A549 (cell line): ENCODE measurements around the gene TTC12. TPM values are rescaled to one million over a fixed set of nuclear protein-coding genes. Genes with fewer than 3 reads are reported as not detected.

Experiments
- ATAC-seq, 2 experiments: fragments of 200-7000 bp in 1 of 2; fragments of >200 bp in 1 of 2; cut with Nextera tagmentation in 1 of 2; cut with Tn5 transposase in 1 of 2; 3 replicates each; pipeline versions ENCODE4 v1.8.0 to v1.9.1; 2018 to 2020; ENCODE audit warnings: mild to moderate bottlenecking in 1 of 2, moderate library complexity in 1 of 2
- CTCF ChIA-PET: fragments of 300-600 bp; sonication (Branson Sonifier 250); formaldehyde crosslinking; extraction: SDS; loops from one replicate; lab custom pipeline; 2021; ENCODE audit warnings: antibody characterized with exemption, inconsistent platforms; lab: Yijun Ruan, JAX
- POLR2A ChIA-PET: fragments of 350-600 bp; formaldehyde crosslinking; extraction: SDS; loops from one replicate; lab custom pipeline; 2021; ENCODE audit warnings: antibody characterized with exemption, inconsistent platforms; lab: Yijun Ruan, JAX
- DNase-seq, 2 experiments: peaks; one replicate each; pipeline versions ENCODE4 v3.0.0 to v3.0.0-alpha.2; 2011 to 2016; ENCODE audit warnings: low read depth in 1 of 2, low spot score in 1 of 2
- FAIRE-seq: peaks from 2 replicates; lab custom pipeline; 2011; peaks lifted over from hg19 to GRCh38; lab: Jason Lieb, UNC
- H3K27ac ChIP-seq, 2 experiments: fragments of >200 bp; sonication (Bioruptor Twin); formaldehyde crosslinking; 3 replicates each; pipeline ENCODE4 v1.5.1; 2016 to 2017
- H3K4me1 ChIP-seq: fragments of >200 bp; sonication (Bioruptor Twin); formaldehyde crosslinking; 3 replicates; pipeline ENCODE4 v1.6.1; 2016
- H3K4me2 ChIP-seq: fragments of >200 bp; sonication (Bioruptor Twin); formaldehyde crosslinking; 3 replicates; pipeline ENCODE4 v1.6.1; 2016
- H3K4me3 ChIP-seq: fragments of >200 bp; sonication (Bioruptor Twin); formaldehyde crosslinking; 3 replicates; pipeline ENCODE4 v1.5.1; 2016
- H3K9me3 ChIP-seq: fragments of >200 bp; sonication (Bioruptor Twin); formaldehyde crosslinking; 3 replicates; pipeline ENCODE4 v1.6.1; 2016
- CBX2 ChIP-seq: fragments of 200-600 bp; sonication (generic); IDR thresholded peaks from 2 replicates; pipeline ENCODE4 v1.6.1; 2016; ENCODE audit warnings: low read depth, mild to moderate bottlenecking, borderline replicate concordance
- CHD2 ChIP-seq: fragments of 150-350 bp; IDR thresholded peaks from 2 replicates; pipeline ENCODE4 v1.6.1; 2014; ENCODE audit warnings: low read length; ENCODE audit not compliant: partially characterized antibody
- FOSB ChIP-seq: fragments of 250-450 bp; sonication (Bioruptor Pico); IDR thresholded peaks from 2 replicates; pipeline ENCODE4 v1.5.0; 2020; ENCODE audit warnings: mild to moderate bottlenecking, moderate library complexity
- FOXS1 ChIP-seq: fragments of 250-450 bp; sonication (Bioruptor Pico); IDR thresholded peaks from 2 replicates; pipeline ENCODE4 v1.5.0; 2020; ENCODE audit warnings: mild to moderate bottlenecking, moderate library complexity
- HDAC2 ChIP-seq: fragments of 200-600 bp; sonication (generic); IDR thresholded peaks from 2 replicates; pipeline ENCODE4 v1.6.1; 2016
- JUN ChIP-seq, 2 experiments: fragments of >200 bp; sonication (Bioruptor Twin); formaldehyde crosslinking; IDR thresholded peaks; 2 replicates in 1 of 2; 3 replicates in 1 of 2; pipeline ENCODE4 v1.6.1; 2016 to 2017
- KDM1A ChIP-seq: fragments of 200-600 bp; sonication (generic); IDR thresholded peaks from 2 replicates; pipeline ENCODE4 v1.6.1; 2016; ENCODE audit warnings: low read depth, mild to moderate bottlenecking
- MAZ ChIP-seq: fragments of 150-350 bp; IDR thresholded peaks from 2 replicates; pipeline ENCODE4 v1.6.1; 2014; ENCODE audit warnings: antibody characterized with exemption, low read depth, low read length, borderline replicate concordance
- NFE2L2 ChIP-seq: fragments of 150-350 bp; conservative IDR thresholded peaks from 2 replicates; pipeline ENCODE4 v1.6.1; 2014; ENCODE audit warnings: low read length
- POLR2AphosphoS2 ChIP-seq: conservative IDR thresholded peaks from 2 replicates; pipeline ENCODE4 v1.6.1; 2012; ENCODE audit warnings: low read length, improper control_type of control experiment, inconsistent platforms
- RAD21 ChIP-seq, 2 experiments: fragments of >200 bp in 1 of 2; sonication (Bioruptor Twin) in 1 of 2; formaldehyde crosslinking in 1 of 2; IDR thresholded peaks in 1 of 2; conservative IDR thresholded peaks in 1 of 2; 2 replicates in 1 of 2; 3 replicates in 1 of 2; pipeline ENCODE4 v1.6.1; 2012 to 2018; ENCODE audit warnings: inconsistent platforms in 1 of 2
- RARB ChIP-seq: fragments of 250-450 bp; sonication (Bioruptor Pico); IDR thresholded peaks from 2 replicates; pipeline ENCODE4 v1.8.0; 2021; ENCODE audit warnings: mild to moderate bottlenecking, moderate library complexity
- RNF2 ChIP-seq: fragments of 200-600 bp; sonication (generic); IDR thresholded peaks from 2 replicates; pipeline ENCODE4 v1.6.1; 2016; ENCODE audit warnings: low read depth, mild to moderate bottlenecking, antibody characterized with exemption, moderate library complexity, borderline replicate concordance
- ZC3H11A ChIP-seq: fragments of 450-650 bp; IDR thresholded peaks from 2 replicates; pipeline ENCODE4 v1.6.1; 2014; ENCODE audit warnings: antibody characterized with exemption, mild to moderate bottlenecking
- ZNF302 ChIP-seq: fragments of 250-450 bp; sonication (Bioruptor Pico); IDR thresholded peaks from 2 replicates; pipeline ENCODE4 v1.9.0; 2021; ENCODE audit warnings: inconsistent platforms, mild to moderate bottlenecking, moderate library complexity
- ZSCAN20 ChIP-seq: fragments of 250-450 bp; sonication (Bioruptor Pico); IDR thresholded peaks from 2 replicates; pipeline ENCODE4 v1.8.0; 2022; ENCODE audit warnings: mild to moderate bottlenecking, moderate library complexity
- WGBS: methylation state at CpG from one replicate; pipeline ENCODE4 v1.1.6; 2017; ENCODE audit errors: missing lambda C conversion rate; 5-methylcytosine and 5-hydroxymethylcytosine counted together
- polyA plus RNA-seq, 4 experiments: library from polyadenylated mRNA; depleted of rRNA in 3 of 4; stranded (reverse); fragments of >200 nt; fragmentation: RNase III in 1 of 4; extraction: RNeasy Plus Mini Kit Qiagen cat#74134 plus additional on column Dnase treatment in 1 of 4; gene quantifications; 2 replicates in 3 of 4; 3 replicates in 1 of 4; pipeline ENCODE4 v1.2.3, GENCODE V29; 2011 to 2017
- TF ChIP-seq, protein P1 (sequence below): fragments of 250-450 bp; sonication (Bioruptor Pico); IDR thresholded peaks from 2 replicates; pipeline ENCODE4 v1.5.0; 2021; ENCODE audit warnings: mild to moderate bottlenecking, moderate library complexity, borderline replicate concordance
- TF ChIP-seq, protein P2 (sequence below): fragments of >200 bp; sonication (Bioruptor Twin); formaldehyde crosslinking; IDR thresholded peaks from 3 replicates; pipeline ENCODE4 v1.5.1; 2016
- TF ChIP-seq, protein P3 (sequence below): fragments of >200 bp; sonication (Bioruptor Twin); formaldehyde crosslinking; IDR thresholded peaks from 3 replicates; pipeline ENCODE4 v1.6.1; 2016
- TF ChIP-seq, protein P4 (sequence below): fragments of 200-600 bp; sonication (generic); IDR thresholded peaks from 2 replicates; pipeline ENCODE4 v1.6.1; 2016; ENCODE audit warnings: antibody characterized with exemption, mild to moderate bottlenecking, moderate library complexity
- TF ChIP-seq, protein P5 (sequence below): fragments of 450-650 bp; IDR thresholded peaks from 2 replicates; pipeline ENCODE4 v1.6.1; 2014; ENCODE audit warnings: antibody characterized with exemption

Gene TTC12
- polyA plus RNA-seq, 2 of the 4 experiments (the other 2 are of a cell fraction) = 5.9 to 13.5 TPM

DNA sequence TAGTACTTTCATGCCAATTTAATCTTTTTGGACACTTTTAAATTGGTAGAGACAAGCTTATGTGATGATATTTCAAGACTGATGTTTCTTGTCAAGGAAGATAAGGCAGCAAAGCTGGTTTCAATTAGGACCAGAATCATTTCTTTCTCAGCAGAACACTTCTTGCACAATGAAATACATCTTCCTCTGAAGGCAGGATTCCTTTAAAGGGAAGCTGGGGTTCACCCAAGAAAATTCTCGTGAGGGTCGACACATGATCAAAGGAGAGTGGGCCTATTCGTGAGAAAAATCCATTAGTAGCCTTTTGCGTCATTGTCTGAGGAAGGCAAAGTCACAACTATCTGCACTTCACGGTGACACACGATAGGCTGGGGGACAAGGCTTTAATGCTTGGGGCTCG, 17.6 kb downstream of the TTC12 start:
- ChIA-PET CTCF (interaction anchor here (1.1 kb wide), 1 partner anchor 399 kb away, joined by 3 read pairs; no protein-coding TSS in a partner anchor), POLR2A (no interaction called here)
- ATAC-seq (no peak), DNase-seq (no peak), FAIRE-seq (no peak)
- Histone ChIP-seq H3K9me3 (no peaks in the 10 kb centered on the region), H3K4me3 (no peak overlapping the region), H3K4me1 (no peaks in the 10 kb centered on the region), H3K27ac (no peak overlapping the region), H3K4me2 (no peak overlapping the region)
- TF ChIP-seq ZSCAN20 (CRISPR knock-in tag) = no peak
- WGBS = 95% methylated on average over 6 of the region's 7 CpGs

DNA sequence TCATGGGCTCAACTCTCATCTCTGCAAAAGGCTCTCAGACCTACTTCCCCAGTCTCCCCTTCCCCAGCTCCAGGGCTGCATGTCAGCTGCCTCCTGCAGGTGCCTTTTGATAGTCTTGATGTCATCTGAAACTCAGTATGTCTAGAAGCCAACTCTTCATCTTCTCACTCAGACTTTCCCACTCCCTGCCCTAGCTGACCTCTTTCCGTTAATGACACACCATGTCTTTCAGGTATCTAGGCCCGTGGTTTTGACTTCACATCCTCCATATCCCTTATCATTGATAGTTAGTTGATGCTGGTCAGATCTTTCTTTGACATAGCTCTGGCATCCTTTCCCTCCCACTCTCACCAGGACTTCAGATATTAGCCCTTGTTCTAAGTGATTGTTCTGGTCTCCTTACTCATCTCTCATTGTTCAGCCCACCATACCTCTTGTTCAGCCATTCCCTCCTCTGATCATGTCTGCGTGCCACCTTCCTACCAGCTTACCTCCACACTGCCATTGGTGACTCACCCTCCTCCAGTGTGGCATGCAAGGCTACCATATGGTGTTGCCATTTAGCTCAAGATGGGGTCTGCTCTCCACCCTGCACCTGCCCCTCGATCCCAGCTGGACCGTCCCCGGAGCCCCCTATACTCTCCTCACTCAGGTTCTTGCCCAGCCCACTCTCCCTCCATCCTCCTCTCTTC, 18.4 kb downstream of the TTC12 start:
- DNase-seq (no peak), ATAC-seq (no peak), FAIRE-seq (no peak)
- Histone ChIP-seq H3K27ac (no peak overlapping the region), H3K4me3 (no peak overlapping the region), H3K4me1 (no peaks in the 10 kb centered on the region), H3K4me2 (no peak overlapping the region), H3K9me3 (no peaks in the 10 kb centered on the region)
- ChIA-PET CTCF (interaction anchor here (1.1 kb wide), 1 partner anchor 398 kb away, joined by 3 read pairs; no protein-coding TSS in a partner anchor), POLR2A (no interaction called here)
- TF ChIP-seq FOSB (CRISPR knock-in tag) (no peak), JUN (IDR thresholded peaks at IDR 0.05) (no peak), CBX2 (no peak), RAD21 (conservative IDR thresholded peaks at IDR 0.05 in 1 of 2, IDR thresholded peaks at IDR 0.05 in 1 of 2) (no peak), CHD2 (no peak), FOXS1 (no peak), KDM1A (no peak)
- TF ChIP-seq, protein P1, sequence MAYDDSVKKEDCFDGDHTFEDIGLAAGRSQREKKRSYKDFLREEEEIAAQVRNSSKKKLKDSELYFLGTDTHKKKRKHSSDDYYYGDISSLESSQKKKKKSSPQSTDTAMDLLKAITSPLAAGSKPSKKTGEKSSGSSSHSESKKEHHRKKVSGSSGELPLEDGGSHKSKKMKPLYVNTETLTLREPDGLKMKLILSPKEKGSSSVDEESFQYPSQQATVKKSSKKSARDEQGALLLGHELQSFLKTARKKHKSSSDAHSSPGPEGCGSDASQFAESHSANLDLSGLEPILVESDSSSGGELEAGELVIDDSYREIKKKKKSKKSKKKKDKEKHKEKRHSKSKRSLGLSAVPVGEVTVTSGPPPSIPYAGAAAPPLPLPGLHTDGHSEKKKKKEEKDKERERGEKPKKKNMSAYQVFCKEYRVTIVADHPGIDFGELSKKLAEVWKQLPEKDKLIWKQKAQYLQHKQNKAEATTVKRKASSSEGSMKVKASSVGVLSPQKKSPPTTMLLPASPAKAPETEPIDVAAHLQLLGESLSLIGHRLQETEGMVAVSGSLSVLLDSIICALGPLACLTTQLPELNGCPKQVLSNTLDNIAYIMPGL (CRISPR knock-in tag) = no peak
- TF ChIP-seq, protein P2, sequence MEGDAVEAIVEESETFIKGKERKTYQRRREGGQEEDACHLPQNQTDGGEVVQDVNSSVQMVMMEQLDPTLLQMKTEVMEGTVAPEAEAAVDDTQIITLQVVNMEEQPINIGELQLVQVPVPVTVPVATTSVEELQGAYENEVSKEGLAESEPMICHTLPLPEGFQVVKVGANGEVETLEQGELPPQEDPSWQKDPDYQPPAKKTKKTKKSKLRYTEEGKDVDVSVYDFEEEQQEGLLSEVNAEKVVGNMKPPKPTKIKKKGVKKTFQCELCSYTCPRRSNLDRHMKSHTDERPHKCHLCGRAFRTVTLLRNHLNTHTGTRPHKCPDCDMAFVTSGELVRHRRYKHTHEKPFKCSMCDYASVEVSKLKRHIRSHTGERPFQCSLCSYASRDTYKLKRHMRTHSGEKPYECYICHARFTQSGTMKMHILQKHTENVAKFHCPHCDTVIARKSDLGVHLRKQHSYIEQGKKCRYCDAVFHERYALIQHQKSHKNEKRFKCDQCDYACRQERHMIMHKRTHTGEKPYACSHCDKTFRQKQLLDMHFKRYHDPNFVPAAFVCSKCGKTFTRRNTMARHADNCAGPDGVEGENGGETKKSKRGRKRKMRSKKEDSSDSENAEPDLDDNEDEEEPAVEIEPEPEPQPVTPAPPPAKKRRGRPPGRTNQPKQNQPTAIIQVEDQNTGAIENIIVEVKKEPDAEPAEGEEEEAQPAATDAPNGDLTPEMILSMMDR = no peak
- 93% methylated on average over 6 of the region's 6 CpGs for WGBS

DNA sequence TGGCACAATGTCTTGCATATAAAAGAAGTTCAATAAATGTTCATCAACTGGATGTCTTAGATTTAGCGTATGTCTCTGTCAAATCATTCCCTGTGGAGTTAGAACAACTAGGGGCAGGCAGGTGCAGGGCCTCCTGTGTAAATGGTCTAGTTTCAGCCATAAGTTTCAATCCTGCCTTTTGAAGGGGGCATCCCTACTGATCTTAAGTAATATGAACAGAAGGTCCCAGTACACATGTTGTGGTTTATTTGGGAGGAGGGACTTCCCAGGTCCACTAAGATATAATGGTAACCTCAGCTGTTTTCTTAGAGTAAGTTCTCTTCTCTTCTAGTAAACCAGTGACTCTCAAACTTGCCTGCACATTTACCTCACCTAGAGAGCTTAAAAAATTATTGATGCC, 19.8 kb downstream of the TTC12 start:
- TF ChIP-seq, protein P3, sequence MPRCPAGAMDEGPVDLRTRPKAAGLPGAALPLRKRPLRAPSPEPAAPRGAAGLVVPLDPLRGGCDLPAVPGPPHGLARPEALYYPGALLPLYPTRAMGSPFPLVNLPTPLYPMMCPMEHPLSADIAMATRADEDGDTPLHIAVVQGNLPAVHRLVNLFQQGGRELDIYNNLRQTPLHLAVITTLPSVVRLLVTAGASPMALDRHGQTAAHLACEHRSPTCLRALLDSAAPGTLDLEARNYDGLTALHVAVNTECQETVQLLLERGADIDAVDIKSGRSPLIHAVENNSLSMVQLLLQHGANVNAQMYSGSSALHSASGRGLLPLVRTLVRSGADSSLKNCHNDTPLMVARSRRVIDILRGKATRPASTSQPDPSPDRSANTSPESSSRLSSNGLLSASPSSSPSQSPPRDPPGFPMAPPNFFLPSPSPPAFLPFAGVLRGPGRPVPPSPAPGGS = no peak
- TF ChIP-seq HDAC2 = no peak
- TF ChIP-seq MAZ = no peak
- TF ChIP-seq, protein P4, sequence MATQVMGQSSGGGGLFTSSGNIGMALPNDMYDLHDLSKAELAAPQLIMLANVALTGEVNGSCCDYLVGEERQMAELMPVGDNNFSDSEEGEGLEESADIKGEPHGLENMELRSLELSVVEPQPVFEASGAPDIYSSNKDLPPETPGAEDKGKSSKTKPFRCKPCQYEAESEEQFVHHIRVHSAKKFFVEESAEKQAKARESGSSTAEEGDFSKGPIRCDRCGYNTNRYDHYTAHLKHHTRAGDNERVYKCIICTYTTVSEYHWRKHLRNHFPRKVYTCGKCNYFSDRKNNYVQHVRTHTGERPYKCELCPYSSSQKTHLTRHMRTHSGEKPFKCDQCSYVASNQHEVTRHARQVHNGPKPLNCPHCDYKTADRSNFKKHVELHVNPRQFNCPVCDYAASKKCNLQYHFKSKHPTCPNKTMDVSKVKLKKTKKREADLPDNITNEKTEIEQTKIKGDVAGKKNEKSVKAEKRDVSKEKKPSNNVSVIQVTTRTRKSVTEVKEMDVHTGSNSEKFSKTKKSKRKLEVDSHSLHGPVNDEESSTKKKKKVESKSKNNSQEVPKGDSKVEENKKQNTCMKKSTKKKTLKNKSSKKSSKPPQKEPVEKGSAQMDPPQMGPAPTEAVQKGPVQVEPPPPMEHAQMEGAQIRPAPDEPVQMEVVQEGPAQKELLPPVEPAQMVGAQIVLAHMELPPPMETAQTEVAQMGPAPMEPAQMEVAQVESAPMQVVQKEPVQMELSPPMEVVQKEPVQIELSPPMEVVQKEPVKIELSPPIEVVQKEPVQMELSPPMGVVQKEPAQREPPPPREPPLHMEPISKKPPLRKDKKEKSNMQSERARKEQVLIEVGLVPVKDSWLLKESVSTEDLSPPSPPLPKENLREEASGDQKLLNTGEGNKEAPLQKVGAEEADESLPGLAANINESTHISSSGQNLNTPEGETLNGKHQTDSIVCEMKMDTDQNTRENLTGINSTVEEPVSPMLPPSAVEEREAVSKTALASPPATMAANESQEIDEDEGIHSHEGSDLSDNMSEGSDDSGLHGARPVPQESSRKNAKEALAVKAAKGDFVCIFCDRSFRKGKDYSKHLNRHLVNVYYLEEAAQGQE = no peak
- TF ChIP-seq NFE2L2 = no peak
- TF ChIP-seq ZNF302 = no peak
- TF ChIP-seq ZC3H11A = no peak
- TF ChIP-seq, protein P5, sequence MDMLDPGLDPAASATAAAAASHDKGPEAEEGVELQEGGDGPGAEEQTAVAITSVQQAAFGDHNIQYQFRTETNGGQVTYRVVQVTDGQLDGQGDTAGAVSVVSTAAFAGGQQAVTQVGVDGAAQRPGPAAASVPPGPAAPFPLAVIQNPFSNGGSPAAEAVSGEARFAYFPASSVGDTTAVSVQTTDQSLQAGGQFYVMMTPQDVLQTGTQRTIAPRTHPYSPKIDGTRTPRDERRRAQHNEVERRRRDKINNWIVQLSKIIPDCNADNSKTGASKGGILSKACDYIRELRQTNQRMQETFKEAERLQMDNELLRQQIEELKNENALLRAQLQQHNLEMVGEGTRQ = no peak
- TF ChIP-seq CBX2 = no peak
- TF ChIP-seq POLR2AphosphoS2 = no peak
- no peak for TF ChIP-seq FOXS1
- TF ChIP-seq RNF2 = no peak
- TF ChIP-seq RARB (CRISPR knock-in tag) = no peak
- ChIA-PET CTCF (no interaction called here), POLR2A (no interaction called here)
- 100% methylated on average over 1 of the region's 1 CpG for WGBS
- no peaks in the 10 kb centered on the region for H3K4me1 ChIP-seq
- H3K9me3 ChIP-seq = no peaks in the 10 kb centered on the region
- no peak overlapping the region for H3K27ac ChIP-seq
- FAIRE-seq = no peak
- no peak for DNase-seq
- no peak overlapping the region for H3K4me2 ChIP-seq
- H3K4me3 ChIP-seq = no peak overlapping the region
- no peak for ATAC-seq
